CD14-positive monocyte (primary cell): ENCODE results near the gene PPP1CC. TPM values are rescaled to one million over a fixed set of nuclear protein-coding genes. Genes with fewer than 3 reads are reported as not detected.
"Not testable (repeated sequence)": the region's sequence is repeated elsewhere in the genome, so short reads cannot be mapped to it uniquely, and the experiment has no call there.

Experiments used
- DNase-seq, 3 donors: peaks; one replicate each; pipeline ENCODE4 v3.0.0-alpha.2; 2011 to 2022
- H2AFZ ChIP-seq: 2 replicates; pipeline ENCODE4 v1.6.0; 2012; ENCODE audit warnings: mild to moderate bottlenecking, low read depth, low read length, inconsistent platforms; ENCODE audit not compliant: insufficient read depth, poor library complexity, severe bottlenecking
- H3K27ac ChIP-seq, 2 donors: 1 replicate in 1 of 2; 2 replicates in 1 of 2; pipeline ENCODE4 v1.5.1; 2012 to 2013; ENCODE audit warnings: low read length in 2 of 2, control low read depth in 1 of 2, inconsistent platforms in 1 of 2, low read depth in 1 of 2, mild to moderate bottlenecking in 1 of 2
- H3K27me3 ChIP-seq, 2 donors: one replicate each; pipeline versions ENCODE4 v1.6.0 to v1.6.1; 2011 to 2013; ENCODE audit warnings: low read length in 2 of 2; ENCODE audit not compliant: control insufficient read depth in 2 of 2, insufficient read depth in 2 of 2
- H3K36me3 ChIP-seq, 2 donors: replicated peaks in 1 of 2; 1 replicate in 1 of 2; 2 replicates in 1 of 2; pipeline versions ENCODE4 v1.5.1 to v1.6.1; 2012 to 2013; ENCODE audit warnings: low read length in 2 of 2, control low read depth in 1 of 2, inconsistent platforms in 1 of 2, mild to moderate bottlenecking in 1 of 2; ENCODE audit not compliant: insufficient read depth in 2 of 2, control insufficient read depth in 1 of 2
- H3K4me1 ChIP-seq, 2 donors: 1 replicate in 1 of 2; 2 replicates in 1 of 2; pipeline versions ENCODE4 v1.5.1 to v1.6.1; 2012 to 2013; ENCODE audit warnings: low read length in 2 of 2, control low read depth in 1 of 2, inconsistent platforms in 1 of 2, mild to moderate bottlenecking in 1 of 2, moderate library complexity in 1 of 2; ENCODE audit not compliant: insufficient read depth in 2 of 2, control insufficient read depth in 1 of 2
- H3K4me2 ChIP-seq: replicated peaks from 2 replicates; pipeline ENCODE3; 2012; ENCODE audit warnings: low read length, moderate library complexity, mild to moderate bottlenecking; ENCODE audit not compliant: poor library complexity, severe bottlenecking; ENCODE audit errors: extremely low read depth
- H3K4me3 ChIP-seq, 3 experiments: fragments of 200-600 bp in 1 of 3; sonication (generic) in 1 of 3; replicated peaks in 1 of 3; 1 replicate in 2 of 3; 2 replicates in 1 of 3; pipeline ENCODE4 v1.5.1; 2011 to 2013; ENCODE audit warnings: low read length in 3 of 3, mild to moderate bottlenecking in 3 of 3, control low read depth in 2 of 3, low read depth in 2 of 3, inconsistent platforms in 1 of 3, moderate library complexity in 1 of 3
- H3K79me2 ChIP-seq: 2 replicates; pipeline ENCODE4 v1.6.0; 2012; ENCODE audit warnings: mild to moderate bottlenecking, control low read depth, inconsistent platforms, low read length, moderate library complexity; ENCODE audit not compliant: insufficient read depth
- H3K9ac ChIP-seq: 2 replicates; pipeline ENCODE4 v1.6.0; 2017; ENCODE audit warnings: low read length, mild to moderate bottlenecking; ENCODE audit not compliant: insufficient read depth, poor library complexity, severe bottlenecking
- H3K9me3 ChIP-seq, 2 donors: replicated peaks in 1 of 2; 1 replicate in 1 of 2; 2 replicates in 1 of 2; pipeline versions ENCODE4 v1.5.1 to v1.6.1; 2012 to 2013; ENCODE audit warnings: low read length in 2 of 2, control low read depth in 1 of 2; ENCODE audit not compliant: control insufficient read depth in 1 of 2, insufficient read depth in 1 of 2
- H4K20me1 ChIP-seq: 2 replicates; pipeline ENCODE4 v1.6.0; 2012; ENCODE audit warnings: mild to moderate bottlenecking, low read length, control low read depth, moderate library complexity; ENCODE audit not compliant: insufficient read depth
- H3K27ac Mint-ChIP-seq, 7 donors: one replicate each; pipeline ENCODE4 v1.8.0; 2020; ENCODE audit warnings: mild to moderate bottlenecking in 7 of 7, mixed read lengths in 7 of 7, moderate library complexity in 6 of 7, inconsistent platforms in 2 of 7
- H3K27me3 Mint-ChIP-seq, 3 donors: one replicate each; pipeline ENCODE4 v1.8.0; 2021 to 2022; ENCODE audit warnings: low read depth in 3 of 3, mild to moderate bottlenecking in 3 of 3, mixed read lengths in 3 of 3, moderate library complexity in 3 of 3, inconsistent platforms in 1 of 3
- H3K36me3 Mint-ChIP-seq, 2 donors: one replicate each; pipeline ENCODE4 v1.8.0; 2020; ENCODE audit warnings: mixed read lengths in 2 of 2, inconsistent platforms in 1 of 2, mild to moderate bottlenecking in 1 of 2
- H3K4me1 Mint-ChIP-seq: one replicate; pipeline ENCODE4 v1.8.0; 2020; ENCODE audit warnings: mild to moderate bottlenecking, mixed read lengths
- H3K4me3 Mint-ChIP-seq, 2 donors: one replicate each; pipeline ENCODE4 v1.8.0; 2020; ENCODE audit warnings: mild to moderate bottlenecking in 2 of 2, mixed read lengths in 2 of 2, moderate library complexity in 1 of 2
- H3K9me3 Mint-ChIP-seq, 7 donors: one replicate each; pipeline ENCODE4 v1.8.0; 2020 to 2022; ENCODE audit warnings: mixed read lengths in 7 of 7, mild to moderate bottlenecking in 6 of 7, moderate library complexity in 6 of 7, inconsistent platforms in 2 of 7
- CTCF ChIP-seq: fragments of 200-600 bp; IDR thresholded peaks from one replicate; pipeline ENCODE4 v1.8.0; 2022; ENCODE audit warnings: antibody characterized with exemption, mild to moderate bottlenecking
- WGBS: methylation state at CpG from one replicate; pipeline ENCODE4 v1.1.5; 2013; ENCODE audit warnings: missing lambda C conversion rate; ENCODE audit not compliant: insufficient coverage; 5-methylcytosine and 5-hydroxymethylcytosine counted together
- intact Hi-C, 2 donors: fragments of 100-400 bp; cut with micrococcal nuclease; formaldehyde crosslinking; loops; one replicate each; pipeline versions ENCODE4 v1.15.0 to v1.15.1; 2023
- polyA plus RNA-seq, 3 donors: library from polyadenylated mRNA; depleted of rRNA in 1 of 3; unstranded in 2 of 3; stranded (reverse) in 1 of 3; fragments of 300-500 nt in 2 of 3; fragments of >200 nt in 1 of 3; fragmentation: Illumina TruSeq in 2 of 3; gene quantifications; 1 replicate in 2 of 3; 2 replicates in 1 of 3; pipeline ENCODE4 v1.2.3, GENCODE V29; 2012 to 2021

PPP1CC gene
- polyA plus RNA-seq, 3 donors = 63.2 to 139 (median 128) TPM

- Histone ChIP-seq H4K20me1 (no peaks in the 10 kb centered on the region), H3K4me1 (no peaks in the 10 kb centered on the region), H3K27ac (no peak overlapping the region), H3K36me3 (no peaks in the 10 kb centered on the region), H3K27me3 (no peaks in the 10 kb centered on the region), H3K4me3 (no peak overlapping the region), H3K9me3 (no peaks in the 10 kb centered on the region), H3K79me2 (no peaks in the 10 kb centered on the region), H3K4me2 (no peak overlapping the region), H2AFZ (no peak overlapping the region), H3K9ac (no peak overlapping the region)
- peaks cover 0 to 4% (median 2%) of the 10 kb centered on the region in 3 donors for H3K27me3 Mint-ChIP-seq
- H3K36me3 Mint-ChIP-seq = no peaks in the 10 kb centered on the region
- DNase-seq = no peak
- no peak overlapping the region for H3K27ac Mint-ChIP-seq
- no peaks in the 10 kb centered on the region for H3K4me1 Mint-ChIP-seq
- H3K9me3 Mint-ChIP-seq = peaks cover 0 to 6% (median 4%) of the 10 kb centered on the region in 7 donors
- no peak overlapping the region for H3K4me3 Mint-ChIP-seq
- no peak for TF ChIP-seq CTCF
- WGBS = 71% methylated on average over 1 of the region's 7 CpGs
- intact Hi-C loops = no loop called here
Measured at GRCh38 chr12:110766311-110767154, 23.8 kb upstream of the PPP1CC start.

DNA sequence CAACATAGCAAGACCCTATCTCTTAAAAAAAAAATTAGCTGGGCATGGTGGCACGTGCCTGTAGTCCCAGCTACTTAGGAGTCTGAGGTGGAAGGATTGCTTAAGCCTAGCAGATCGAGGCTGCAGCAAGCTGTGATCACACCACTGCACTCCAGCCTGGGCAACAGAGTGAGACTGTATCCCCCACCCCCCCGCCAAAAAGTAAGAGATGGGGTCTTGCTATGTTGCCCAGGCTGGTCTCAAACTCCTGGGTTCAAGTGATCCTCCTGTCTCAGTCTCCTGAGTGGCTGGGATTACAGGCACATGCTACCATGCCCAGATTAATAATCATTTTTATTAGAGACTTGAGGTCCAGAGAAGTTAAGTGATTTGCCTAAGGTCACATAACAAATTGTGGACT, 22.9 kb upstream of the PPP1CC start:
- H3K27me3 Mint-ChIP-seq, H3K4me3 Mint-ChIP-seq, H3K9ac ChIP-seq, H3K4me1 Mint-ChIP-seq, H3K27ac ChIP-seq, H3K4me3 ChIP-seq, H3K36me3 Mint-ChIP-seq, intact Hi-C loops, H3K4me2 ChIP-seq, H3K9me3 ChIP-seq, H3K36me3 ChIP-seq, H3K4me1 ChIP-seq, H3K9me3 Mint-ChIP-seq, H2AFZ ChIP-seq, H3K79me2 ChIP-seq, H4K20me1 ChIP-seq, DNase-seq, H3K27me3 ChIP-seq, H3K27ac Mint-ChIP-seq: not testable (repeated sequence)
- no CpG with 5 or more reads among the region's 3 CpGs for WGBS
